Mesenchymal stem cell (in vitro differentiated cells and primary cell): Measurements from ENCODE around the gene FBXW9.
"Not testable (repeated sequence)": the region's sequence is repeated elsewhere in the genome, so short reads cannot be mapped to it uniquely, and the experiment has no call there.

ENCODE experiments used
- DNase-seq: peaks from one replicate; pipeline ENCODE4 v3.0.0-alpha.2; 2013
- H2AFZ ChIP-seq: one replicate; pipeline ENCODE4 v1.6.1; 2013; ENCODE audit warnings: low read depth, mild to moderate bottlenecking, control low read depth, inconsistent platforms, low read length, moderate library complexity
- H2AK5ac ChIP-seq: 2 replicates; pipeline ENCODE4 v1.6.1; 2013; ENCODE audit warnings: low read length, moderate library complexity, mild to moderate bottlenecking, inconsistent platforms; ENCODE audit not compliant: severe bottlenecking
- H2BK120ac ChIP-seq: one replicate; pipeline ENCODE4 v1.6.1; 2013; ENCODE audit warnings: low read depth, mild to moderate bottlenecking, inconsistent platforms, low read length, moderate library complexity
- H2BK12ac ChIP-seq, 2 experiments: one replicate each; pipeline ENCODE4 v1.6.1; 2013; ENCODE audit warnings: inconsistent platforms in 2 of 2, low read length in 2 of 2, mild to moderate bottlenecking in 2 of 2, moderate library complexity in 2 of 2, control low read depth in 1 of 2
- H2BK15ac ChIP-seq: one replicate; pipeline ENCODE4 v1.6.1; 2013; ENCODE audit warnings: mild to moderate bottlenecking, low read depth, inconsistent platforms; ENCODE audit not compliant: poor library complexity, severe bottlenecking
- H2BK5ac ChIP-seq: 2 replicates; pipeline ENCODE4 v1.6.1; 2013; ENCODE audit warnings: low read depth, mild to moderate bottlenecking, low read length, control low read depth, inconsistent platforms; ENCODE audit not compliant: poor library complexity, severe bottlenecking
- H3K14ac ChIP-seq, 2 experiments: one replicate each; pipeline ENCODE4 v1.6.1; 2013; ENCODE audit warnings: inconsistent platforms in 2 of 2, low read length in 2 of 2, control low read depth in 1 of 2, mild to moderate bottlenecking in 1 of 2, moderate library complexity in 1 of 2
- H3K18ac ChIP-seq, 2 experiments: one replicate each; pipeline ENCODE4 v1.6.1; 2013; ENCODE audit warnings: inconsistent platforms in 2 of 2, low read length in 2 of 2, control low read depth in 1 of 2, low read depth in 1 of 2, mild to moderate bottlenecking in 1 of 2
- H3K23ac ChIP-seq, 2 experiments: one replicate each; pipeline ENCODE4 v1.6.1; 2013; ENCODE audit warnings: inconsistent platforms in 2 of 2, low read length in 2 of 2, mild to moderate bottlenecking in 2 of 2, moderate library complexity in 2 of 2, control low read depth in 1 of 2
- H3K27ac ChIP-seq: 2 replicates; pipeline ENCODE4 v1.5.1; 2013; ENCODE audit warnings: mild to moderate bottlenecking, moderate library complexity, low read length, control low read depth, inconsistent platforms; ENCODE audit not compliant: poor library complexity, severe bottlenecking
- H3K27me3 ChIP-seq, 2 experiments: 2 replicates each; pipeline versions ENCODE4 v1.6.1 to v1.7.0; 2013; ENCODE audit warnings: low read length in 2 of 2, mild to moderate bottlenecking in 2 of 2, moderate library complexity in 2 of 2, control low read depth in 1 of 2, inconsistent platforms in 1 of 2; ENCODE audit not compliant: control insufficient read depth in 1 of 2, insufficient read depth in 1 of 2
- H3K36me3 ChIP-seq, 2 experiments: 2 replicates each; pipeline versions ENCODE4 v1.6.1 to v1.7.0; 2013; ENCODE audit warnings: low read length in 2 of 2, control low read depth in 1 of 2, inconsistent platforms in 1 of 2, low read depth in 1 of 2, mild to moderate bottlenecking in 1 of 2; ENCODE audit not compliant: insufficient read depth in 2 of 2, control insufficient read depth in 1 of 2
- H3K4ac ChIP-seq, 2 experiments: one replicate each; pipeline ENCODE4 v1.6.1; 2013; ENCODE audit warnings: inconsistent platforms in 2 of 2, low read length in 2 of 2, mild to moderate bottlenecking in 2 of 2, moderate library complexity in 2 of 2, control low read depth in 1 of 2, low read depth in 1 of 2
- H3K4me1 ChIP-seq: 2 replicates; pipeline ENCODE4 v1.6.1; 2013; ENCODE audit warnings: low read depth, low read length, control low read depth; ENCODE audit not compliant: control insufficient read depth, insufficient read depth
- H3K4me2 ChIP-seq: 2 replicates; pipeline ENCODE4 v1.6.1; 2013; ENCODE audit warnings: low read length, mild to moderate bottlenecking, inconsistent platforms; ENCODE audit not compliant: poor library complexity, severe bottlenecking
- H3K4me3 ChIP-seq, 2 experiments: 2 replicates each; pipeline versions ENCODE4 v1.5.1 to v1.7.0; 2013; ENCODE audit warnings: low read length in 2 of 2, mild to moderate bottlenecking in 2 of 2, control low read depth in 1 of 2, low read depth in 1 of 2; ENCODE audit not compliant: insufficient read depth in 1 of 2
- H3K79me1 ChIP-seq: replicated peaks from 2 replicates; pipeline ENCODE4 v1.6.1; 2013; ENCODE audit warnings: mild to moderate bottlenecking, control low read depth, low read length, inconsistent platforms; ENCODE audit not compliant: poor library complexity, severe bottlenecking
- H3K9ac ChIP-seq: 2 replicates; pipeline ENCODE4 v1.7.0; 2013; ENCODE audit warnings: mild to moderate bottlenecking, low read length, moderate library complexity
- H3K9me3 ChIP-seq: 2 replicates; pipeline ENCODE4 v1.7.0; 2013; ENCODE audit warnings: mild to moderate bottlenecking, low read length; ENCODE audit not compliant: control insufficient read depth
- H4K8ac ChIP-seq: one replicate; pipeline ENCODE4 v1.6.1; 2013; ENCODE audit warnings: inconsistent platforms, mild to moderate bottlenecking, low read length, moderate library complexity
- H4K91ac ChIP-seq: one replicate; pipeline ENCODE4 v1.6.1; 2013; ENCODE audit warnings: mild to moderate bottlenecking, low read length, inconsistent platforms
- WGBS: methylation state at CpG from one replicate; pipeline ENCODE4 v1.1.7; 2013; ENCODE audit warnings: mixed read lengths; 5-methylcytosine and 5-hydroxymethylcytosine counted together

The FBXW9 gene

GRCh38 chr19:12681074-12681987, 15.1 kb downstream of the FBXW9 start, which contains the start of gene DHPS:
Gene DHPS (minus strand): TSS chr19:12681880. CDS start chr19:12681766, 114 bp downstream.
- Histone ChIP-seq H4K91ac (peak within 1 kb of the TSS; percentile 53), H3K79me1 (peaks cover 21% of the 10 kb centered on the region), H2AK5ac (no peak within 1 kb of the TSS), H3K14ac (no peak within 1 kb of the TSS), H2AFZ (peak within 1 kb of the TSS; percentile 19), H3K36me3 (peaks cover 38% of the 10 kb centered on the region in 2 experiments), H3K27ac (peak within 1 kb of the TSS; percentile 92), H2BK120ac (no peak within 1 kb of the TSS), H3K18ac (peak within 1 kb of the TSS; percentile 29 to 75), H3K9ac (peak within 1 kb of the TSS; percentile 100), H2BK12ac (no peak within 1 kb of the TSS), H3K4ac (peak within 1 kb of the TSS; percentile 33 to 39), H3K9me3 (no peaks in the 10 kb centered on the region), H3K27me3 (no peaks in the 10 kb centered on the region), H4K8ac (peak within 1 kb of the TSS; percentile 97), H2BK5ac (peak within 1 kb of the TSS; percentile 47), H2BK15ac (peak within 1 kb of the TSS; percentile 63), H3K4me1 (peaks cover 6% of the 10 kb centered on the region), H3K23ac (peak within 1 kb of the TSS in 1 of 2 experiments; percentile 11), H3K4me2 (peak within 1 kb of the TSS; percentile 80), H3K4me3 (peak within 1 kb of the TSS; percentile 74 to 92)
- WGBS: under 1% methylated on average over 68 of the region's 68 CpGs
- peak; percentile 98 for DNase-seq

GRCh38 chr19:12680034-12680433, 16.4 kb downstream of the FBXW9 start:
- Histone ChIP-seq H2AFZ (no peak overlapping the region), H2BK12ac (no peak overlapping the region)
- 97% methylated on average over 9 of the region's 9 CpGs for whole genome bisulfite sequencing

GRCh38 chr19:12678039-12678438, 18.4 kb downstream of the FBXW9 start:
- not testable (repeated sequence) for H3K9me3 ChIP-seq, H3K27me3 ChIP-seq, H4K8ac ChIP-seq, H2AFZ ChIP-seq, H3K4me2 ChIP-seq, H3K27ac ChIP-seq, H2BK120ac ChIP-seq, H4K91ac ChIP-seq, H3K14ac ChIP-seq, DNase-seq, H3K23ac ChIP-seq, H2BK12ac ChIP-seq, H3K4me3 ChIP-seq, H3K18ac ChIP-seq, H2BK5ac ChIP-seq, H2BK15ac ChIP-seq, H3K9ac ChIP-seq, H2AK5ac ChIP-seq, H3K4me1 ChIP-seq, H3K4ac ChIP-seq
- peaks cover 66% of the 10 kb centered on the region in 2 experiments for H3K36me3 ChIP-seq
- H3K79me1 ChIP-seq: peaks cover 38% of the 10 kb centered on the region
- 98% methylated on average over 4 of the region's 5 CpGs for WGBS

More at GRCh38 chr19:12680034-12680433, 16.4 kb downstream of the FBXW9 start:
- Histone ChIP-seq H2BK120ac (no peak overlapping the region), H4K8ac (no peak overlapping the region), H3K79me1 (peaks cover 32% of the 10 kb centered on the region), H3K9ac (no peak overlapping the region), H3K4me3 (peak overlapping the region in 1 of 2 experiments; percentile 29), H3K23ac (no peak overlapping the region), H3K9me3 (no peaks in the 10 kb centered on the region), H2BK15ac (no peak overlapping the region), H3K4me1 (peaks cover 7% of the 10 kb centered on the region), H3K14ac (no peak overlapping the region), H3K27ac (no peak overlapping the region), H3K4me2 (no peak overlapping the region), H3K4ac (no peak overlapping the region), H2BK5ac (no peak overlapping the region), H4K91ac (no peak overlapping the region), H3K36me3 (peaks cover 48 to 51% of the 10 kb centered on the region in 2 experiments), H2AK5ac (no peak overlapping the region), H3K27me3 (no peaks in the 10 kb centered on the region), H3K18ac (no peak overlapping the region)
- no peak for DNase-seq

- no peak overlapping the region for H3K4me2 ChIP-seq
- H3K4me3 ChIP-seq: no peak overlapping the region
- no peak overlapping the region for H3K14ac ChIP-seq
- H2BK5ac ChIP-seq: no peak overlapping the region
- no peaks in the 10 kb centered on the region for H3K9me3 ChIP-seq
- H2AK5ac ChIP-seq: no peak overlapping the region
- no peak overlapping the region for H3K23ac ChIP-seq
- no peak overlapping the region for H2BK12ac ChIP-seq
- no peak overlapping the region for H3K4ac ChIP-seq
- peaks cover 43% of the 10 kb centered on the region for H3K79me1 ChIP-seq
- H3K4me1 ChIP-seq: peaks cover 7% of the 10 kb centered on the region
- H4K8ac ChIP-seq: no peak overlapping the region
- H4K91ac ChIP-seq: no peak overlapping the region
- peaks cover 77% of the 10 kb centered on the region in 2 experiments for H3K36me3 ChIP-seq
- H3K27me3 ChIP-seq: no peaks in the 10 kb centered on the region
- no peak overlapping the region for H2BK15ac ChIP-seq
- no peak overlapping the region for H2AFZ ChIP-seq
- H3K9ac ChIP-seq: peak overlapping the region; percentile 7
- WGBS: 98% methylated on average over 12 of the region's 12 CpGs
- no peak overlapping the region for H2BK120ac ChIP-seq
- no peak overlapping the region for H3K18ac ChIP-seq
- DNase-seq: no peak
- no peak overlapping the region for H3K27ac ChIP-seq
These were observed 19.5 kb downstream of the FBXW9 start for GRCh38 chr19:12676928-12677327.
